Gastroesophageal sphincter (tissue), 4 donors: ENCODE results near the gene GSG1L. TPM values are rescaled to one million over a fixed set of nuclear protein-coding genes. Genes with fewer than 3 reads are reported as not detected.

Source experiments
- ATAC-seq: fragments of 150-250 bp; one replicate; pipeline ENCODE4 v1.9.1; 2016; ENCODE audit warnings: mild to moderate bottlenecking, moderate library complexity
- H3K27ac ChIP-seq, 4 donors: fragments of 200-600 bp; sonication (generic) in 3 of 4; 1 replicate in 3 of 4; 2 replicates in 1 of 4; pipeline ENCODE4 v1.5.1; 2016 to 2019
- H3K27me3 ChIP-seq: fragments of 200-600 bp; sonication (generic); one replicate; pipeline ENCODE4 v1.5.1; 2019
- H3K36me3 ChIP-seq, 2 donors: fragments of 200-600 bp; sonication (generic); one replicate each; pipeline ENCODE4 v1.5.1; 2019; ENCODE audit warnings: control low read depth in 1 of 2
- H3K4me1 ChIP-seq, 3 donors: fragments of 200-600 bp; sonication (generic); 1 replicate in 2 of 3; 2 replicates in 1 of 3; pipeline ENCODE4 v1.5.1; 2016 to 2019; ENCODE audit warnings: control low read depth in 2 of 3
- H3K4me3 ChIP-seq, 2 donors: fragments of 200-600 bp; sonication (generic); one replicate each; pipeline ENCODE4 v1.5.1; 2019; ENCODE audit warnings: mild to moderate bottlenecking in 1 of 2, moderate library complexity in 1 of 2
- H3K9me3 ChIP-seq, 3 donors: fragments of 200-600 bp; sonication (generic); one replicate each; pipeline ENCODE4 v1.5.1; 2017 to 2019; ENCODE audit warnings: control low read depth in 2 of 3
- EP300 ChIP-seq: sonication (generic); formaldehyde crosslinking; IDR thresholded peaks from one replicate; pipeline ENCODE4 v1.6.1; 2017; ENCODE audit warnings: antibody characterized with exemption, mild to moderate bottlenecking
- POLR2A ChIP-seq, 2 donors: fragments of 450-650 bp; IDR thresholded peaks; one replicate each; pipeline ENCODE4 v1.6.1; 2017; ENCODE audit warnings: antibody characterized with exemption in 2 of 2, mild to moderate bottlenecking in 2 of 2, moderate library complexity in 1 of 2
- POLR2AphosphoS5 ChIP-seq: sonication (generic); formaldehyde crosslinking; IDR thresholded peaks from one replicate; pipeline ENCODE4 v1.6.1; 2017; ENCODE audit warnings: antibody characterized with exemption
- WGBS, 2 donors: methylation state at CpG; one replicate each; pipeline ENCODE4 v1.1.5; 2018; ENCODE audit warnings: low coverage in 1 of 2; 5-methylcytosine and 5-hydroxymethylcytosine counted together
- total RNA-seq, 4 donors: library from RNA; depleted of rRNA; stranded (reverse); fragments of >200 nt; gene quantifications; one replicate each; pipeline ENCODE4 v1.1.0, GENCODE V29; 2016
- TF ChIP-seq, protein P1 (sequence below), 4 experiments: fragments of 200-600 bp in 2 of 4; fragments of 450-650 bp in 2 of 4; sonication (generic) in 1 of 4; IDR thresholded peaks; one replicate each; pipeline ENCODE4 v1.5.1; 2017 to 2019; ENCODE audit warnings: antibody characterized with exemption in 4 of 4, mild to moderate bottlenecking in 2 of 4, moderate library complexity in 2 of 4

Gene GSG1L
- total RNA-seq, 4 donors from 2014 or later = 1.0 TPM; not detected in 3

DNA sequence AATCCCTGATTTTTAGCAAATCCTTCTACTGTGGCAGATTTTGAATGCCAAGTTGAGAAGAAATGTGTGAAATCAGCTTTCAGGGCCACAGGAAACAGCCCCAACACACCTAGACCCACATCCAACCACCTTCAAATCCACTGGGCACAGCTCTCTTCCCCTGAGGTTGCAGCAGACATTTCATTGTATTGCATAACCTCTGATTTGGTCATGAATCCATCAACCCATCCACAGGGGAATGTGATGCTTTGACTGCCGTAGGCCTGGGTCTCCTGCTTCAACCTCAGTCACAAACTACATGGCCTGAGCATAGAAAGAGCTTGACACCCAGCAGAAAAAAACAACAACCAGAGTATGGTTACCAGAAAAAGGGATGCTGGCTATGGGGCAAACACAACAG lies 145.6 kb downstream of the GSG1L start:
- Histone ChIP-seq H3K9me3 (no peaks in the 10 kb centered on the region), H3K27ac (no peak overlapping the region), H3K4me1 (no peaks in the 10 kb centered on the region), H3K27me3 (peaks cover 62% of the 10 kb centered on the region), H3K4me3 (no peak overlapping the region), H3K36me3 (no peaks in the 10 kb centered on the region)
- WGBS, 2 donors = no CpG with 5 or more reads among the region's 1 CpG
- ATAC-seq = no peak
- no peak for TF ChIP-seq POLR2A (IDR thresholded peaks at IDR 0.05)
- no peak for TF ChIP-seq POLR2AphosphoS5
- TF ChIP-seq EP300 = no peak
- TF ChIP-seq, protein P1, sequence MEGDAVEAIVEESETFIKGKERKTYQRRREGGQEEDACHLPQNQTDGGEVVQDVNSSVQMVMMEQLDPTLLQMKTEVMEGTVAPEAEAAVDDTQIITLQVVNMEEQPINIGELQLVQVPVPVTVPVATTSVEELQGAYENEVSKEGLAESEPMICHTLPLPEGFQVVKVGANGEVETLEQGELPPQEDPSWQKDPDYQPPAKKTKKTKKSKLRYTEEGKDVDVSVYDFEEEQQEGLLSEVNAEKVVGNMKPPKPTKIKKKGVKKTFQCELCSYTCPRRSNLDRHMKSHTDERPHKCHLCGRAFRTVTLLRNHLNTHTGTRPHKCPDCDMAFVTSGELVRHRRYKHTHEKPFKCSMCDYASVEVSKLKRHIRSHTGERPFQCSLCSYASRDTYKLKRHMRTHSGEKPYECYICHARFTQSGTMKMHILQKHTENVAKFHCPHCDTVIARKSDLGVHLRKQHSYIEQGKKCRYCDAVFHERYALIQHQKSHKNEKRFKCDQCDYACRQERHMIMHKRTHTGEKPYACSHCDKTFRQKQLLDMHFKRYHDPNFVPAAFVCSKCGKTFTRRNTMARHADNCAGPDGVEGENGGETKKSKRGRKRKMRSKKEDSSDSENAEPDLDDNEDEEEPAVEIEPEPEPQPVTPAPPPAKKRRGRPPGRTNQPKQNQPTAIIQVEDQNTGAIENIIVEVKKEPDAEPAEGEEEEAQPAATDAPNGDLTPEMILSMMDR (IDR thresholded peaks at IDR 0.05) = no peak

DNA sequence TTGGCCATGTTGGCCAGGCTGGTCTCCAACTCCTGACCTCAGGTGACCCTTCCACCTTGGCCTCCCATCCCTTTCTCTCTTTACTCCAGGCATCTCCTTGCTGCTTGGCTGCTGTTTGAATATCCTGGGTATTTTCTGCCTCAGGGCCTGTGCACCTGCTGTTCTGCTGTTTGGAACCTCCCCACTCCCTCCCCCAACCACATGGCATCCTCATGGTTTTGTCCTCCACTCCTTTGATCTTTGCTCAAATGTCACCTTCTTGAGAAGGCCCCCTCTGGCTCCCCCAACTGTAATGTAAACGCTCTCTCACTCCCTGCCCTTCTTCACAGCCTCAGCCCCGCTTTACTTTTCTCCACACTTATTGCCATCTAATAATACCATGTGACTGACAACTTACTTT lies 152.0 kb downstream of the GSG1L start:
- Histone ChIP-seq H3K27me3 (peaks cover 29% of the 10 kb centered on the region), H3K4me3 (no peak overlapping the region), H3K36me3 (no peaks in the 10 kb centered on the region), H3K27ac (no peak overlapping the region), H3K9me3 (peaks cover 0 to 9% (median 0%) of the 10 kb centered on the region in 3 donors), H3K4me1 (no peaks in the 10 kb centered on the region)
- ATAC-seq = no peak
- TF ChIP-seq POLR2A (IDR thresholded peaks at IDR 0.05) (no peak), EP300 (no peak), POLR2AphosphoS5 (no peak)
- TF ChIP-seq, protein P1 (IDR thresholded peaks at IDR 0.05) = no peak
- 10 to 32% methylated on average over 2 of the region's 2 CpGs for WGBS, 2 donors

- no peak overlapping the region for H3K4me3 ChIP-seq
- 50% methylated on average over 1 of the region's 1 CpG; no CpG with 5 or more reads in 1 of the 2 donors for WGBS, 2 donors
- H3K36me3 ChIP-seq = no peaks in the 10 kb centered on the region
- H3K27ac ChIP-seq = no peak overlapping the region
- ATAC-seq = no peak
- no peaks in the 10 kb centered on the region for H3K4me1 ChIP-seq
- H3K27me3 ChIP-seq = peaks cover 24% of the 10 kb centered on the region
- peaks cover 0 to 9% (median 0%) of the 10 kb centered on the region in 3 donors for H3K9me3 ChIP-seq
- TF ChIP-seq, protein P1 (IDR thresholded peaks at IDR 0.05) = no peak
- no peak for TF ChIP-seq POLR2AphosphoS5
- TF ChIP-seq EP300 = no peak
- TF ChIP-seq POLR2A (IDR thresholded peaks at IDR 0.05) = no peak
Observed at GRCh38 chr16:27907457-27907972, 156.0 kb downstream of the GSG1L start.

GRCh38 chr16:27906883-27907282 lies 156.6 kb downstream of the GSG1L start:
- H3K27me3 ChIP-seq = peaks cover 25% of the 10 kb centered on the region
- no peaks in the 10 kb centered on the region for H3K4me1 ChIP-seq
- peaks cover 0 to 9% (median 0%) of the 10 kb centered on the region in 3 donors for H3K9me3 ChIP-seq
- ATAC-seq = no peak
- H3K27ac ChIP-seq = no peak overlapping the region
- no peaks in the 10 kb centered on the region for H3K36me3 ChIP-seq
- H3K4me3 ChIP-seq = no peak overlapping the region
- no peak for TF ChIP-seq POLR2A (IDR thresholded peaks at IDR 0.05)
- TF ChIP-seq EP300 = no peak
- TF ChIP-seq, protein P1 (IDR thresholded peaks at IDR 0.05) = no peak
- TF ChIP-seq POLR2AphosphoS5 = no peak
- no CpG with 5 or more reads among the region's 3 CpGs for WGBS, 2 donors

DNA sequence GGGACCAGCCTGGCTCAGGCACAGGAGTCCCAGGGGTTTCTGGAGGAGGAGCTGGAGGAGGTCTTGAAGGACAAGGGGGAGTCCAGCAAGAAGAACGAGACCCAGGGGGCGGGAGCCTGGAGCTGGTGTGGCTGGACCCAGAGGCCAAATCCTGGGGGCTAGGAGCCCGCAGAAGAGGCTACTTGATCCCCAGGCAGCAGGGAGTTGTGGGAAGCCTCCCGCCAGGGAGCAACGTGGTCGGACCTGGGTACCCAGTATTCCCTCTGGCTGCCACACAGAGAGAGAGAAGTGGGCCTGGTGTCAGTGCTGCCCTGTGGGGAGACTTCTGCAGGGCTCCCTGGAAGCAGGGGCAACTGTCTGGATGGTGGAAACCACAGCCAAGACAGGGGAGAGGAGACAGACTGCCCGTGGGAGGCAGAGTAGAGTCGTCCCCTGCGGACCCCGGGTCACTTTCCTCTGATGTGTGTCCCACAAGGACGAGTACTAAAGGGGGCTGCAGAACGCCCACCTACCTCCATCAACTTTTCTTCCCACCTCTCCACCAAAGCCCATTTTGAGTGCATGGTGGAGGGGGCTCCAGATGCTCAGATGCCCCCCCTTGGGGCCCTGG lies 160.4 kb downstream of the GSG1L start:
- Histone ChIP-seq H3K9me3 (peaks cover 0 to 2% (median 0%) of the 10 kb centered on the region in 3 donors), H3K4me3 (no peak overlapping the region), H3K4me1 (no peaks in the 10 kb centered on the region), H3K27me3 (peaks cover 24% of the 10 kb centered on the region), H3K27ac (no peak overlapping the region), H3K36me3 (no peaks in the 10 kb centered on the region)
- TF ChIP-seq POLR2AphosphoS5 (no peak), EP300 (no peak), POLR2A (IDR thresholded peaks at IDR 0.05) (no peak)
- TF ChIP-seq, protein P1 (IDR thresholded peaks at IDR 0.05) = no peak
- ATAC-seq = no peak
- 48 to 83% methylated on average over 2 to 6 of the region's 12 CpGs for WGBS, 2 donors
